ENCODE measurements around the gene IMMP2L. TPM values are rescaled to one million over a fixed set of nuclear protein-coding genes. Genes with fewer than 3 reads are reported as not detected.

The IMMP2L gene
- total RNA-seq, 3 donors from 2014 or later (not counting 1 experiment from before 2014, with no cell fraction given) = 6.9 to 9.2 (median 8.7) TPM

DNA sequence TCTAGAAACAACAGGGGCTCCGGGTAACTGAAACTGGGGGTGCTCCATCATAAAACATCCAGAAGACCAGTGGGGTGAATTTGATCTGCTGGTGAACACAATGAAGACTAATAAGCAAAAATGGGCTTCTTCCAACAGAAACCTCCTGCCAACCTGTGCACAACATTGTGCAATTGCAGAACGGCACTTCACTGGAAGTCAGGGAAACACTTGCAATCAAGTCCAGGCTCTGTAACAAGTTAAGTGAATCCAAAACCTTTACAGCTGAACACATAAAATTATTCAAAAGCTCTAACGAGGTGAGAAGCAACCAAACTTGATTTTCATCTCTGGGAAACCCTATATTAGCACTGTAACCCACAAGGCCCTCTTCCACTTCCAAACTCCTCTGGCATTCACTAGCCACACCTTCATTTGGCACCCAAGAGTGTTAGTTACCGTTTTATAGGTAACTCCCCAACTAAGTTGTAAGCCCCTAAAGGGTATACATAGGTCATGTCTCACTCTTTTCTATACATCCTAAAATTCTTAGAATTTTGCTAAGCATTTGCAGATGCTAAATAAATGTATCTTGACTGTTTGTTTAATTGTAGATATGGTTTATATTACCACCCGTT, 22.0 kb downstream of the IMMP2L start:
- intact Hi-C loops (cut with micrococcal nuclease) = no loop called here

GRCh38 chr7:111537134-111537533, 25.2 kb downstream of the IMMP2L start:
- Mint-ChIP-seq H3K36me3 (no peaks in the 10 kb centered on the region), H3K9me3 (no peaks in the 10 kb centered on the region), H3K27me3 (ENCODE audit: low read depth in 2 of 2) (peaks cover 0 to 12% of the 10 kb centered on the region in 2 donors), H3K4me3 (no peak overlapping the region), H3K4me1 (no peaks in the 10 kb centered on the region), H3K27ac (no peak overlapping the region)
- TF ChIP-seq CTCF (IDR thresholded peaks at IDR 0.05) = no peak
- H3K27ac ChIP-seq (ENCODE audit: low read length) = no peak overlapping the region
- no peak for DNase-seq
- no peaks in the 10 kb centered on the region for H3K36me3 ChIP-seq (ENCODE audit: control insufficient read depth, insufficient read depth, low read length)
- no peaks in the 10 kb centered on the region for H3K4me1 ChIP-seq (ENCODE audit: control insufficient read depth, insufficient read depth, low read length)
- no peaks in the 10 kb centered on the region for H3K9me3 ChIP-seq (ENCODE audit: control insufficient read depth, insufficient read depth, low read length)
- WGBS (ENCODE audit: insufficient coverage) = 71% methylated on average over 1 of the region's 1 CpG
- ATAC-seq = no peak
- no peaks in the 10 kb centered on the region for H3K27me3 ChIP-seq (ENCODE audit: control insufficient read depth, insufficient read depth, low read length)
- no peak overlapping the region for H3K4me3 ChIP-seq (ENCODE audit: low read length)
- intact Hi-C loops (cut with micrococcal nuclease) = no loop called here

More for the DNA sequence above, 22.0 kb downstream of the IMMP2L start:
- DNase-seq = no peak
- 95% methylated on average over 5 of the region's 5 CpGs for WGBS (ENCODE audit: insufficient coverage)
- H3K9me3 ChIP-seq (ENCODE audit: control insufficient read depth, insufficient read depth, low read length) = no peaks in the 10 kb centered on the region
- no peak for ATAC-seq
- no peaks in the 10 kb centered on the region for H3K4me1 ChIP-seq (ENCODE audit: control insufficient read depth, insufficient read depth, low read length)
- Mint-ChIP-seq H3K4me3 (no peak overlapping the region), H3K27me3 (ENCODE audit: low read depth in 2 of 2) (peaks cover 0 to 6% of the 10 kb centered on the region in 2 donors), H3K9me3 (no peaks in the 10 kb centered on the region), H3K36me3 (no peaks in the 10 kb centered on the region), H3K27ac (no peak overlapping the region), H3K4me1 (no peaks in the 10 kb centered on the region)
- no peaks in the 10 kb centered on the region for H3K36me3 ChIP-seq (ENCODE audit: control insufficient read depth, insufficient read depth, low read length)
- H3K27ac ChIP-seq (ENCODE audit: low read length) = no peak overlapping the region
- no peak overlapping the region for H3K4me3 ChIP-seq (ENCODE audit: low read length)
- TF ChIP-seq CTCF (IDR thresholded peaks at IDR 0.05) = no peak
- H3K27me3 ChIP-seq (ENCODE audit: control insufficient read depth, insufficient read depth, low read length) = no peaks in the 10 kb centered on the region

- no peak overlapping the region for H3K27ac Mint-ChIP-seq
- no CpG with 5 or more reads among the region's 3 CpGs for WGBS (ENCODE audit: insufficient coverage)
- peaks cover 3% of the 10 kb centered on the region for H3K36me3 Mint-ChIP-seq
- no peak for TF ChIP-seq CTCF (IDR thresholded peaks at IDR 0.05)
- intact Hi-C loops (cut with micrococcal nuclease) = no loop called here
- Histone ChIP-seq H3K4me1 (ENCODE audit: control insufficient read depth, insufficient read depth, low read length) (no peaks in the 10 kb centered on the region), H3K36me3 (ENCODE audit: control insufficient read depth, insufficient read depth, low read length) (no peaks in the 10 kb centered on the region), H3K4me3 (ENCODE audit: low read length) (no peak overlapping the region), H3K27ac (ENCODE audit: low read length) (no peak overlapping the region), H3K27me3 (ENCODE audit: control insufficient read depth, insufficient read depth, low read length) (no peaks in the 10 kb centered on the region), H3K9me3 (ENCODE audit: control insufficient read depth, insufficient read depth, low read length) (no peaks in the 10 kb centered on the region)
- no peak overlapping the region for H3K4me3 Mint-ChIP-seq
- H3K27me3 Mint-ChIP-seq (ENCODE audit: low read depth in 2 of 2) = peaks cover 2 to 17% of the 10 kb centered on the region in 2 donors
- ATAC-seq (no peak), DNase-seq (no peak)
- H3K9me3 Mint-ChIP-seq = no peaks in the 10 kb centered on the region
- no peaks in the 10 kb centered on the region for H3K4me1 Mint-ChIP-seq
These were observed 27.0 kb downstream of the IMMP2L start for GRCh38 chr7:111535142-111535870.
